GM12875 (cell line): ENCODE results near the gene PIK3C2G.

ENCODE experiments used
- H3K4me3 ChIP-seq: one replicate; pipeline ENCODE4 v1.5.1; 2011; ENCODE audit warnings: low read depth, low read length, control low read depth
- CTCF ChIP-seq: IDR thresholded peaks from 2 replicates; pipeline ENCODE4 v1.5.1; 2011; ENCODE audit warnings: low read depth, mild to moderate bottlenecking, control low read depth, inconsistent platforms, low read length, moderate library complexity, borderline replicate concordance; ENCODE audit not compliant: insufficient read depth

The PIK3C2G gene

GRCh38 chr12:18576648-18577047, 315.3 kb downstream of the PIK3C2G start:
- no peak for TF ChIP-seq CTCF

GRCh38 chr12:18578191-18578590, 316.9 kb downstream of the PIK3C2G start:
- TF ChIP-seq CTCF, result no peak
- H3K4me3 ChIP-seq, result no peak overlapping the region

More at GRCh38 chr12:18576648-18577047, 315.3 kb downstream of the PIK3C2G start:
- no peak overlapping the region for H3K4me3 ChIP-seq

GRCh38 chr12:18580291-18580690, 319.0 kb downstream of the PIK3C2G start:
- no peak overlapping the region for H3K4me3 ChIP-seq
- TF ChIP-seq CTCF, result no peak

GRCh38 chr12:18580706-18581105, 319.4 kb downstream of the PIK3C2G start:
- TF ChIP-seq CTCF, result no peak
- H3K4me3 ChIP-seq, result no peak overlapping the region

GRCh38 chr12:18581232-18581962, 320.1 kb downstream of the PIK3C2G start:
- no peak overlapping the region for H3K4me3 ChIP-seq
- no peak for TF ChIP-seq CTCF

- no peak overlapping the region for H3K4me3 ChIP-seq
- TF ChIP-seq CTCF, result no peak
Measured at GRCh38 chr12:18583655-18584054, 322.3 kb downstream of the PIK3C2G start.

GRCh38 chr12:18586581-18586980, 325.3 kb downstream of the PIK3C2G start:
- H3K4me3 ChIP-seq, result no peak overlapping the region

More at GRCh38 chr12:18586581-18586980, 325.3 kb downstream of the PIK3C2G start:
- no peak for TF ChIP-seq CTCF
